LNCAP (cell line): ENCODE results near the gene ADPRH.

ENCODE experiments used
- TF ChIP-seq, protein P1 (sequence below): fragments of 450-650 bp; IDR thresholded peaks from 2 replicates; pipeline ENCODE4 v1.5.1; 2017; ENCODE audit warnings: mild to moderate bottlenecking

The ADPRH gene

DNA sequence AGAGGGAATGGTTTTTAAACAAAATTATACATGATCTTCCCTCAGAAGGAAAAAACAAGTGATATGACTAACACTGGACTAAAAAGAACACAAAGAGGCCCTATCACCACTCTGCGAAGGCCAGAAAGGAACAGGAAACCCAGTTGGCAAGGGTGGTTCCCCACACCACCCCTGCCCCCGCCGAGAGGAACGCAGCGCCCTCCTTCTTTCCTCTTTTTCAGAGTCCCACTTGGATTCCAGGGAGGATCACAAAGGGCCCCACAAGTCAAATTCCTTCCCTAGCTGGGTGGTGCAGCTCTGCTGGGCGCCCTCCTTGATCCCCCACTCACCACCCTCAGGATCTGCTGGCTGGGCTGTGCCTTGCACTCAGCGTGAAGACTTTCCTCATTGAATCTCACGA lies 48.2 kb downstream of the ADPRH start:
- TF ChIP-seq, protein P1, sequence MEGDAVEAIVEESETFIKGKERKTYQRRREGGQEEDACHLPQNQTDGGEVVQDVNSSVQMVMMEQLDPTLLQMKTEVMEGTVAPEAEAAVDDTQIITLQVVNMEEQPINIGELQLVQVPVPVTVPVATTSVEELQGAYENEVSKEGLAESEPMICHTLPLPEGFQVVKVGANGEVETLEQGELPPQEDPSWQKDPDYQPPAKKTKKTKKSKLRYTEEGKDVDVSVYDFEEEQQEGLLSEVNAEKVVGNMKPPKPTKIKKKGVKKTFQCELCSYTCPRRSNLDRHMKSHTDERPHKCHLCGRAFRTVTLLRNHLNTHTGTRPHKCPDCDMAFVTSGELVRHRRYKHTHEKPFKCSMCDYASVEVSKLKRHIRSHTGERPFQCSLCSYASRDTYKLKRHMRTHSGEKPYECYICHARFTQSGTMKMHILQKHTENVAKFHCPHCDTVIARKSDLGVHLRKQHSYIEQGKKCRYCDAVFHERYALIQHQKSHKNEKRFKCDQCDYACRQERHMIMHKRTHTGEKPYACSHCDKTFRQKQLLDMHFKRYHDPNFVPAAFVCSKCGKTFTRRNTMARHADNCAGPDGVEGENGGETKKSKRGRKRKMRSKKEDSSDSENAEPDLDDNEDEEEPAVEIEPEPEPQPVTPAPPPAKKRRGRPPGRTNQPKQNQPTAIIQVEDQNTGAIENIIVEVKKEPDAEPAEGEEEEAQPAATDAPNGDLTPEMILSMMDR, result no peak

DNA sequence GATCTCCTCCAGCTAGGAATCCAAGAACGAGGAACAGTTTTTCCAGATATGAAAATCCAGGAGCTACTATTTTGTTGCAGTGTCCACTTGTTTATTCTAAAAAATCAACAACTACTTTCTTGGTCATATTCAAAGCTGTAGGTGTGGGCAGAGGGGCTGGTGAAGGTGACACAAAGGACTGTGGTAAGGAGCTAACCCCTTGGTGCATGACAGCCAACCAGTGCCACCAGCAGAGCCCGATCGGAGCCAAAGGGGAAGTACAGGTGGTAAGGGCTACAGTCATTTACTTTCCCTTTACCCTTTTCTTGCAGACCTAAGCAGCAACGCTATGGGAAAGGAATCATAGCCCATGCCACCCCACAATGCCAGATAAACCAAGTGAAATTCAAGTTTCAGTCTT lies 49.1 kb downstream of the ADPRH start:
- TF ChIP-seq, protein P1, result no peak

GRCh38 chr3:119628816-119629445 lies 49.6 kb downstream of the ADPRH start:
- TF ChIP-seq, protein P1, result no peak

DNA sequence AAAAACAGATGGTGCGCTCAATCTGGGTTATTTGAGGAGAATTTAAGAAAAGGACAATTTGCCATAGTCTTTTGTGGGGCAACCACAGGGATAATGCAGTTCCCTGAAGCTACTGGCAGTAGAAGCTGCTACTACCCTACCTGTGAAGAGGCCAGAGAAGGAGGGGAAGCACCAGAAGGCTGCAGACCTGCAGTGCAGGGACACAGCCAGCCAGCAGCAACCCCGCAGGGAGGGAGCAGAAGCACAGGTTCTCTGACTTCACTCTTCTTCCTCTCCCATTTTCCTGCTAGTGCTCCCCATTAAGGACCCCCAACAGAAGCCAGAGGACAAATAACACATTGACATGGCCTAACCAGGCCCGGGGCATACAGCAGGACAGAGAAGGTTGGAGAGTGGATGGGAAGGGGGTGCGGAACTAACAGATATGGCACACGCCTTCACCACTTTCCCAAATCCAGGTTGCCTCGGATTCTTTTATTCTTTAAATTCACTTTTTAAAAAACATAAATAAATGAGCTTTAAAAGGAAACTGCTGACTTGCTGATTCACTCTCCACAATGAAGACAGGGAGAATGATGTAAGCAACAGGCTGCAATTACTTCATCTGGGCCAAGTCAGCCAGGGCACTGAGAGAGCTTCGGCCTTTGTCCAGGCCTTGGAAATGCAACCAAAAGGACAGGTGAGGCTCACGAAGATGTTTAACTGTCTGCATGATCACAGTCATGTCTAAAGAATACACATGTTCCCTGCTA lies 51.0 kb downstream of the ADPRH start:
- TF ChIP-seq, protein P1, result no peak

DNA sequence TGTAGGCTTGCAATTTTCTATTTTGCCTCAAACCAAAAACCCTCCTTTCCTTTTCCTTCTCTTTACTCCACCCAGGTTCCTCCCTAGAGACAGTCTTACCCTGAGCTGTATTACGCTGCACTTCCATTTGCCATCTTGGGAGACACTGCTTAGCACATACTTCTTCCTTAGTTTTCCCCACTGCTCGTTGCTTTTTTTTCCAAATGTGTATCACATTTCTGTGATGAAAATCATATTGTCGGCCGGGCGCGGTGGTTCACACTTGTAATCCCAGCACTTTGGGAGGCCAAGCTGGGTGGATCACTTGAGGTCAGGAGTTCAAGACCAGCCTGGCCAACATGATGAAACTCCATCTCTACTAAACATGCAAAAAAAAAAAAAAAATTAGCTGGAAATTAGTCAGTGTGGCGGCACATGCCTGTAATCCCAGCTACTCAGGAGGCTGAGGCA lies 51.6 kb downstream of the ADPRH start:
- TF ChIP-seq, protein P1, result no peak

DNA sequence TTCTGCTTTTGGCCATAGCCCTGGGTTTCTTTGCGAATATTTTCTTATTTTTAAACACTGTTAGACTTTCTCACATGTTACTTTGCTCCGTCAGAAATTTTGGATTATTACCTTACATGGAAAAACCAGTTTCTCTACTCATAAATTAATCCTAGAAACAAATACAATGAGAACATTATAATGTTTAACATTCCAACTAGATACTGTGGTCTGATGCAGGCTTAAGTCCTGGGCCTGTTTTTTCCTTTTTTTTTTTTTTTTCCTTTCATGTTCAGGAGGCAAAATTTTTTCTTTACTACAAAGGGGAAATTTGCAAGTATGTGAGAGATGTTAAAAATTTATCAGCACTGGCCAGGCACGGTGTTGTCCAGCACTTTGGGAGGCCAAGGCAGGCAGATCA lies 52.2 kb downstream of the ADPRH start:
- TF ChIP-seq, protein P1, result no peak

- TF ChIP-seq, protein P1, result no peak
Observed at GRCh38 chr3:119632216-119632615, 52.9 kb downstream of the ADPRH start.
